Fibroblast of skin of abdomen (primary cell): Measurements from ENCODE around the gene GGTA1. TPM values are rescaled to one million over a fixed set of nuclear protein-coding genes. Genes with fewer than 3 reads are reported as not detected.
"Not testable (repeated sequence)": the region's sequence is repeated elsewhere in the genome, so short reads cannot be mapped to it uniquely, and the experiment has no call there.

Experiments
- DNase-seq: peaks from one replicate; pipeline ENCODE4 v3.0.0-alpha.2; 2013
- polyA plus RNA-seq, 2 experiments: library from polyadenylated mRNA; unstranded; fragments of 120-200 nt; gene quantifications; one replicate each; pipeline ENCODE4 v1.2.1, GENCODE V29; 2013; ENCODE audit not compliant: insufficient read length in 2 of 2

Gene GGTA1
- 0.09 TPM for polyA plus RNA-seq (2013, experiment 1 of 2; ENCODE audit: insufficient read length)
- polyA plus RNA-seq (2013, experiment 2 of 2; ENCODE audit: insufficient read length), result 0.07 TPM

GRCh38 chr9:121499427-121500164 is at the start of gene GGTA1:
Gene GGTA1, minus strand, starts transcription at chr9:121499844. Its CDS starts 31,922 bp downstream, at chr9:121467922.
- peak; percentile 32 for DNase-seq

DNA sequence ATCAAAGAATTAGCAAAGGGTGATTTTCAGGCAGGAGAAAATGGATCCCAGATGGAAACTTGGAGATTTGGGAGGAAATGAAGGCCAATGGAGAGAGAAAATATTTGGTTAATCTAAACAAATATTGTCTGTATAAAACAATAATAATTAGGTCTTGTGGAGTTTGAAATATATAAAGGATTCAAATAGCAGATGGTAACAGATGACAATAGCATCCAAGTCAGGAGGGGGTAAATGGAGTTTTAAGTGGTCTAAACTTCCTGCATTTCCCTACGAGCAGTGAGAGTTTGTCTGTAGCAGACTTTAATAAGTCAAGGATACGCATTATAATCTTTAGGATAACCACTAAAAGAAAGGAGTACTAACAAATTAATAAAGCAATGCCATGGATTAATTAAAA is 49.0 kb upstream of the GGTA1 start:
- DNase-seq, result no peak

- DNase-seq, result peak; percentile 92
These were observed 46.3 kb upstream of the GGTA1 start for GRCh38 chr9:121545875-121546423.

DNA sequence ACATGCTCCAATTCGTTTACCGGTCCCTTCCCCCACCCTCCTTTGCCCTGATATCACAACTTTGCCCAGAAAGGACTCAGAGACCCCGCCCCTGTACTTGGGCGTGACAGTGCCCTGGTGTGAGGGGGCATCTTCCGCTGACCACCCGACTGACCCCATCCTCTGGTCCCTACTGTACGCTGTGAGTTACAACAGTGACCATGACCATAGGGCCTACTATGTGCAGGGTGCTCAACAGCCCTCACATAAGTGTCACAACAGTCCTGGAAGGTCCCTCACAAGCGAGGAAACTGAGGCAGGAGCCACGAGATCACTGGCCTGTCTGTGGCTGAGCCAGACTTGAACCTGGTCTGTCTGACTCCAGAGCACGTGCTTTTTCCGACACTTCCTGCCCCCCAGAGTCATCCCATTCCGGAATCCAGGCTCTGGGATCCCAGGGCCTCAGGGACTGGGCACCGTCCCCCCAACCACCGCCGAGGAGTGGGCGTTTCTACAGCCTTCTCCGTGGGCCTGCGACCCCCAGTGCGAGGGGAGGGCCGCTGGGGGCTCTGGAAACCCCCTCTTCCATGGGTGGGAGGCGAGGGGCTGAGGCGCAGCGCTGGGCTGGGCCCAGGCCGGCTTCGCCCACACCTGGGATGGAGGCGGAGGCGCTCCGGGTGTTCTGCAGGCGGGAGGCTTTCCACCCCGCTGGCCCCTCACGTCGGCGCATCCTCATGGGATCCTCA is 45.7 kb upstream of the GGTA1 start:
- DNase-seq, result no peak

DNA sequence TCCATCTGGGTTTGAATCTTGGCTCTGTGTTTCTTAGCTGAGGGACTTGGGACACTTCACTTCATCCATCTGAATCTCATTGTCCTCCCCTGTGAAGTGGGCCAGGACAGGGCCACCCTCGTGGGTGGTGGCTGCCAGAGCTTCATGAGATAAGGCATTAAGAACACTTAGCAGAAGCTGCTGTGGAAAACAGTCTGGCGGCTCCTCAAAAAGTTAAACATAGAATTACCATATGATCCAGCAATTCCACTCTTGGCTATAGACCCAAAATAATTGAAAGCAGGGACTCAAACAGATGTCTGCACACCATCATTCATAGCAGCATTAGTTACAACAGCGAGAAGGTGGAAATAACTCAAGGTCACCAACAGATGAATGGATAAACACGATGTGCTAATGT is 42.4 kb upstream of the GGTA1 start:
- no peak for DNase-seq

DNA sequence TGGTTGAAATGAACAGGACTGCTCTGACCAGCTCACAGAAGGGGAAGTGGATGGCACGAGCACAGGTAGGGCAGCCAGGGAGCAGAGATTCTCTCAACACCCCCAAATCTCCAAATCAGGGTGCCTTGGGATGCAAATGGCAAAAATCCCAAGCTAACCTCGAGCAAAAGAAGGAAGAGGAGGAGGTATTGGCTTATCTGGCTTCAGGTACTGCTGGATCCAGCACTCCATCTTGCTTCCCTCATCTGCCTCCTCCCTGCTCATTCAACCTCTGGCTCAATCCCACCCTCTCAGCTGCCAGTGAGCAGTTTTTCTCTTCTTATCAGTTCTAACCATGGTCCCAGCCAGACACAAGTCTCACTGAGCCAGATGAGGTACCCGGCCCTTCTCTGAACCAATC is 41.6 kb upstream of the GGTA1 start:
- no peak for DNase-seq

- no peak for DNase-seq
These were observed 38.6 kb upstream of the GGTA1 start for GRCh38 chr9:121538221-121538620.

DNA sequence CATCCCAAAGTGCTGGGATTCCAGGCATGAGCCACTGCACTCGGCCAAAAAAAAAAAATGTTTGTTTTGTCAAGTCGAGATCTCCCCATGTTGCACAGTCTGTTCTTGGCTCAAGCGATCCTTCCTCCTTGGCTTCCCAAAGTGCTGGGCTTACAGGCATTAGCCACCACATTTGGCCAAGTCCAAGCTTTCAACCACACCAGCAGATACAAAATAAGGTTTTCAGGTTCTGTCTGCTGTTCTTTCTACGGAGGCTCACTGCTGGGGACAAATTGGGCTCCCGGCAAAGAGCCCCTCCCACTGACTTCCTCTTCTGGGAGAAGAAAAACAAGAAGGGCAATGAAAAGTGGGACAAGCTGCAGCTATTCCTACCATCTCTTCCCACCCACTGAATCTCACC is 37.6 kb upstream of the GGTA1 start:
- no peak for DNase-seq

DNA sequence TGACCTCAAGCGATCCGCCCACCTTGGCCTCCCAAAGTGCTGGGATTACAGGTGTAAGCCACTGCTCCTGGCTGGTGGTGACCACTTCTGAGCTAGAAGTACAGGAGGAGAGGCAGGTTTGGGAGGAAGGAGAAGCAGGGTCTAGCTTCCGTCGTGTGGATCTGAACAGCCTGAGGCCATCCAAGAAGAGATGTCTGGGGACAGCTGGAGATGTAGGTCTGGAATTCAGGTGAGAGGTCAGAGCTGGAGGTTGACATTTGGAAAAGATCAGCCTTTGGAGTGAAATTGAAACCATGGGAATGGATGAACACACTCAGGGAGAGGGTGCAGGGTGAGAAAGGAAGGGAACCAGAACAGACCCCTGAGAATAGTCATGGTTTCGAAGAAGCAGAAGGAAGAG is 33.2 kb upstream of the GGTA1 start:
- DNase-seq, result no peak

- DNase-seq, result peak; percentile 96
These were observed 29.8 kb upstream of the GGTA1 start for GRCh38 chr9:121529237-121529987.

DNA sequence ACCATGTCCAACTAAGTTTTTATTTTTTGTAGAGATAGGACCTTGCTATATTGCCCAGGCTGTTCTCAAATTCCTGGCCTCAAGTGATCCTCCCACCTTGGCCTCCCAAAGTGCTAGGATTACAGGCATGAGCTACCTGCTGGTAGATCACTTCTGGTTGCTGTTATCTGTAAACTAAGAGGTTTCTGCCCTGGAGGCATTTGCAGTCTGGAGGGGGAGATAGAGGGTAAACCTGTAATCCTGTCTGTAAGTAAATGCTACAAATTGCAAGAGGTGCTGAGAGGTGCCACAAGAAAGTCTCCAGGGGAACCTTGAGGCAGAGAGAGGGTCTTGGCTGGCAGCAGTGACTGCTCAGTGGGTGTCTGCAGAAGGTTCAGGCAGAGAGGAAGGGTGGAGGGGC is 29.0 kb upstream of the GGTA1 start:
- no peak for DNase-seq

DNA sequence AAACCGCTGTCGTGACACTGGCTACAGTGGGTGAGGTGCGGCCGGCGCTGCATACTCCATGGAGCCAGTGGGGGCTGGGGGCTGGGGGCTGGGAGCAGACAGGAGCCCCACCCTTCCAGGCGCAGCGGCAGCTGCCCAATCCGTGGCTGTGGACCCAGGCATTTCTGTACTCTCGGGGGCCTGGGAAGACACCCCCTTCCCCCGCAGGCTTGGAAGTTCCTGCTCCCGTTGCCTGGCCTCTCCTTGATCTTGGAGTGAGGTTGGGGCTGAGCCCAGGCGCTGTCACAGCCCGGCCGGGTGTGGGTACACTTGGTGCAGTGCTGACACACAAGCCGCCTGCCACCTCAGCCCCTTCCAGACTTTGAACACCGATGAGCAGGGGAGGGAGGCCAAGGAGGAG is 27.7 kb upstream of the GGTA1 start:
- no peak for DNase-seq

DNA sequence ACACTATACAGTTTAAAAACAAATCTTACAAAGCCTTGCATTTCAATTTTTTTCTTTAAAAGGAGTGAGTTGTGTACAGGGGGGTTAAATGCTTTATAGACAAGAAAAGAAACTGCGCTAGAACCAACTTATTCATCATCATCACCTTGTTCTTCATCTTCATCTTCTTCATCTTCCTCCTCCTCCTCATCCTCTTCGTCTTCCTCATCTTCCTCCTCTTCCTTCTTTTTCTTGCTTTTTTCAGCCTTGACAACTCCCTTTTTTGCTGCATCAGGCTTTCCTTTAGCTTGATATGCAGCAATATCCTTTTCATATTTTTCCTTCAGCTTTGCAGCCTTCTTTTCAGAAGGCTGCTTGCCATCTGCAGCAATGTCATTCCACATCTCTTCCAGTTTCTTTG is 20.0 kb upstream of the GGTA1 start:
- DNase-seq, result not testable (repeated sequence)

GRCh38 chr9:121518634-121519033 is 19.0 kb upstream of the GGTA1 start:
- no peak for DNase-seq

DNA sequence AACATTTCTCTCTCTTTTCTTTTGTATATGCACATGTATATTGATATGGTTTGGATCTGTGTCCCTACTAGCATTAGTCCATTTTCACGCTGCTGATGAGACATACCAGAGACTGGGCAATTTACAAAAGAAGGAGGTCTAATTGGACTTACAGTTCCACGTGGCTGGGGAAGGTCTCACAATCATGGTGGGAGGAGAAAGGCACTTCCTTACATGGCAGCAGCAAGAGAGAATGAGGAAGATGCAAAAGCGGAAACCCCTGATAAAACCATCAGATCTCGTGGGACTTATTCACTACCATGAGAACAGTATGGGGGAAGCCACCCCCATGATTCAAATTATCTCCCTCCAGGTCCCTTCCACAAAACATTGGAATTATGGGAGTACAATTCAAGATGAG is 13.5 kb upstream of the GGTA1 start:
- DNase-seq, result not testable (repeated sequence)

DNA sequence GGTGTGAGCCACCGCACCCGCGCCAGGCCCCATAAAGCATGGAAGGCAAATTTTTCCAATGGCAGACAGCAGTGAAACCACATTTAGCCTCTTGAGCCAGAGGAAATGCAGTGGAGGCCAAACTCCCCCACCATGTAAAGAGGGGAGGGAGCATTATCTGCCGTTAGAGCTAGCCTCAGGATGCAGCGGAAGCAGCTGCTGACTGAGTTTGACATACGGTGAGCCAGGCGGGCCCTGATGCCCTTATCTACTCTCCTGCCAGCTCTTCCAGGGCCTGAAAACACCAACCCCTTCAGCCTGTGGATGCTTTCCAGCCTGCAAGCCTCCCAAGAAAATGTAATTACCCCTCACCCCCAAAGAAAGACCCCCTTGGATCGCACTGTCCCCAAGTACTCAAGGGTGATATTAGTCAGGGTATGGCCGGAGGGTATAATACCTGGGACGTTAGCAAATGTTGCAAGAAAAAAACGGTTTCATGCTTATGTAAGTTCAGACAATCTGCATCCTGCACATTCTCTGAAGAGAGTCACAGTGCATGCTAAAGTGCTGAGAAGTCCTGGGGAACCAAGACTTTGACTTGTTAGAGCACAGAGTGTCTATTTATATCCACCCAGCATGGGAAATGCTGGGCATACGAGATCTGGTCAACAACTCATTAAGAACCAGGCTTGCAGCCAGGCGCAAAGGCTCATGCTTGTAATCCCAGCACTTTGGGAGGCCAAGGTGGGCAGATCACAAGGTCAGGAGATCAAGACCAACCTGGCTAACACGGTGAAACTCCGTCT is 11.3 kb upstream of the GGTA1 start:
- no peak for DNase-seq

- peak; percentile 46 for DNase-seq
These were observed 9.5 kb upstream of the GGTA1 start for GRCh38 chr9:121509180-121509579.

DNA sequence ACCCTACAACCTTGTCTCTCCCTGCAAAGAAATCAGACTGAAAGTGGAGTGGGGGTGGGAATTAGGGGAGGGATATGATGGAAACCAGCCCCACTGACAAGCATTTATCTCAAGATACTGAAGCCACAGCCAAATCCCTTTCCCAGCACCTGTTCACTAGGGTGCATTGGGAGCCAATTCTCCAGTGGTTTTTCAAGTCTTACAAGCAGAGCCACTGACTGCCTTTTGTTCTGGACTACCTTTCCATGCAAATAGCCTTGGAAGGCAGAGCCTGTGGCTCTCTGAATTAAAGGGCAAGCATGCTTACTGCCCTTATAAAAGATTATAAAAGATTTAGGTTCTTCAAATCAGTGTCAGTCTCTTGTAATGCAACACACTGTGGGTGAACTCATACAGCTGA is 8.8 kb upstream of the GGTA1 start:
- no peak for DNase-seq

DNA sequence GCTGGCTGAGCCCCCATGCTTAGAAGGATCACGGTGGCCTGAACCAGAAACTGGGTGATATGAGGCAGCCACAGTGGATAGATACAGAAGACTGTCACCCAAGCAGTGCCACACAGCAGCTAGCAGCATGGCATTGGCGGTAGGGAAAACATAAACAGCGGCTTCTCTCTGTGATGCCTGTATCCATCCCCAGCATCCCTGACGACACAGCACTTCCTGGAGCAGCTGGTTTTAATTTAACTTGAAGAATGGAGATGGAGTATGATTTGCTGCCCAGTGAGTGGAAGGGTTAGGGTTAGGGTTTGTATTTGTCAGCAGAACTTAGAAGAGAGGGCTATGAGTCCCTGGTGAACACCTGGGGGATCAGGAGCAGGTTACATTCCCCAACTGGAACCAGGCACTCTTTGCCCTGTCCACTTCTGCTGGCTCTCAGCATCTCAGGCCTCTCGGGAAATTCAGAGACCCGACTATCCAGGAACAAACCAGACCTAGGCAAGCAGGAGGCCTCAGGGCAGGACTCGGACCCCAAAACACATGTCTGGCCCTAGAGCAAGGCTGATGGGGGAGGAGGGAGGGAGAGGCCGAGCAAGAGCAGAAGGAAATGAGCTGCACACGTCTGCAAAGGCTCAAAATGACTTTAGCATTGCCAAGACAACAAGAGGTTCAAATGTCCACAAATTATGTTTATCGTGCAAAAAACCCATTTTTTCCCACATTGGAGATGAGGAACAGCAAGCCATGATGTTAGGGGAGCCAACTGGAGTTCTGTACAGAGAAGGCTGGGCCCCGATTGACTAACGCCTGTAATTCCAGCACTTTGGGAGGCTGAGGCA is 6.5 kb upstream of the GGTA1 start:
- DNase-seq, result peak; percentile 25

DNA sequence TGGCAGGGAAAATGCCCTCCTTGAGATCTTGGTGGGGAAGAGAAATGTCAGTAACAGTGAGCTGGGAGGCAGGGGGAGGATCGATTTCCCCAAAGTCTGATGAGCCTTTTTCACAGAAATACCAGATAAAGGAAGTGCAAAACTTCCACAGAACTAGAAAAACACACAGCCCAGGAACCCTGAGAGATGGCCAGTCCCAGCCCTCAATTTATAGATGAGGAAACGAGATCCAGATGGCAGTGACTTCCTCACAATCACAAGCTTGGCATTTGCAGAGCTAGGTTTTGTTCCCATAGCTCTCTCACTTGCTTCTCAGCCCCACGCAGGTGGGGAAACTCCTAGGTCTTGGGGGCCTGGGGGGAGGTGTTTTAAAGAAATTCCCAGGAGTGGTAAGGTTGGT is 3.8 kb upstream of the GGTA1 start:
- DNase-seq, result peak; percentile 23

DNA sequence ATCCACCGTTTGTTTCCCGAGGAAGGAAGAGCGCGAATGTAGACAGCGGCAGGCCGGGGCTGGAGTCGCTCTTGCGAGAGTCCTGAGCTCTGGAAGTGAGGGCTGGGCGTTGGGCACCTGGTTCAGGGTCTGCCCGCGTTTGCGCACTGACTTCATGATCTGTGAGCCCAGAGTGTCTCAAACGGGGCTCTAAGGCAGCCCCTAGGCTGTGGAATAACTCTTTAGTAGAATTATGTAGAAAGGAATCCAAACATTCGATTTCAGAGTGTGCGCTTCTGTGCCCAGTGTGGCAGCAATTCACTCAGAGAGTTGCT is 478 bp upstream of the GGTA1 start:
- no peak for DNase-seq

GRCh38 chr9:121499177-121499426 is 542 bp downstream of the GGTA1 start:
- no peak for DNase-seq
